ENCODE measurements around the gene IFFO2.
A peak's percentile ranks its signal among the peaks of the same experiment; 100 is the strongest.

The IFFO2 gene

GRCh38 chr1:18908911-18909771, 47.3 kb downstream of the IFFO2 start:
- Histone ChIP-seq H3K9ac (ENCODE audit: low read length) (no peak overlapping the region), H3K36me3 (ENCODE audit: insufficient read depth, low read length) (no peaks in the 10 kb centered on the region), H3K27me3 (ENCODE audit: insufficient read depth, low read length) (no peaks in the 10 kb centered on the region; the same call in 1 of the 2 replicates), H3K4me2 (ENCODE audit: low read length) (no peak overlapping the region), H3K4me3 (ENCODE audit: low read depth, low read length, poor library complexity, severe bottlenecking) (no peak overlapping the region), H4K20me1 (ENCODE audit: insufficient read depth, low read length) (no peaks in the 10 kb centered on the region), H2AFZ (ENCODE audit: low read length) (no peak overlapping the region), H3K9me2 (ENCODE audit: low read depth, low read length) (no peaks in the 10 kb centered on the region), H3K27ac (ENCODE audit: low read depth, low read length, poor library complexity, severe bottlenecking) (no peak overlapping the region), H3K9me3 (ENCODE audit: low read length) (no peaks in the 10 kb centered on the region), H3K4me1 (ENCODE audit: insufficient read depth, low read length, severe bottlenecking) (no peaks in the 10 kb centered on the region), H3K79me2 (ENCODE audit: insufficient read depth, low read length) (no peaks in the 10 kb centered on the region), H3F3A (ENCODE audit: insufficient read depth, low read length) (no peaks in the 10 kb centered on the region)
- TF ChIP-seq CTCF (IDR thresholded peaks at IDR 0.05; ENCODE audit: low read length), result no peak
- TF ChIP-seq EZH2 (IDR thresholded peaks at IDR 0.05; ENCODE audit: borderline replicate concordance, low read length), result no peak

GRCh38 chr1:18907917-18908845, 48.3 kb downstream of the IFFO2 start:
- H2AFZ ChIP-seq (ENCODE audit: low read length), result no peak overlapping the region
- no peaks in the 10 kb centered on the region for H3K9me3 ChIP-seq (ENCODE audit: low read length)
- no peaks in the 10 kb centered on the region for H3K79me2 ChIP-seq (ENCODE audit: insufficient read depth, low read length)
- H3K9ac ChIP-seq (ENCODE audit: low read length), result no peak overlapping the region
- no peak overlapping the region for H3K4me3 ChIP-seq (ENCODE audit: low read depth, low read length, poor library complexity, severe bottlenecking)
- no peaks in the 10 kb centered on the region for H3K9me2 ChIP-seq (ENCODE audit: low read depth, low read length)
- no peaks in the 10 kb centered on the region; the same call in 1 of the 2 replicates for H3K27me3 ChIP-seq (ENCODE audit: insufficient read depth, low read length)
- H3K36me3 ChIP-seq (ENCODE audit: insufficient read depth, low read length), result no peaks in the 10 kb centered on the region
- H3K4me2 ChIP-seq (ENCODE audit: low read length), result no peak overlapping the region
- H3K27ac ChIP-seq (ENCODE audit: low read depth, low read length, poor library complexity, severe bottlenecking), result no peak overlapping the region
- no peak for TF ChIP-seq EZH2 (IDR thresholded peaks at IDR 0.05; ENCODE audit: borderline replicate concordance, low read length)
- no peak for TF ChIP-seq CTCF (IDR thresholded peaks at IDR 0.05; ENCODE audit: low read length)
- no peaks in the 10 kb centered on the region for H3F3A ChIP-seq (ENCODE audit: insufficient read depth, low read length)
- no peaks in the 10 kb centered on the region for H4K20me1 ChIP-seq (ENCODE audit: insufficient read depth, low read length)
- no peaks in the 10 kb centered on the region for H3K4me1 ChIP-seq (ENCODE audit: insufficient read depth, low read length, severe bottlenecking)

- TF ChIP-seq EZH2 (IDR thresholded peaks at IDR 0.05; ENCODE audit: borderline replicate concordance, low read length), result no peak
- TF ChIP-seq CTCF (IDR thresholded peaks at IDR 0.05; ENCODE audit: low read length), result peak; percentile 93
- H4K20me1 ChIP-seq (ENCODE audit: insufficient read depth, low read length), result no peaks in the 10 kb centered on the region
- H3K27ac ChIP-seq (ENCODE audit: low read depth, low read length, poor library complexity, severe bottlenecking), result no peak overlapping the region
- H3K4me2 ChIP-seq (ENCODE audit: low read length), result no peak overlapping the region
- no peaks in the 10 kb centered on the region for H3K9me3 ChIP-seq (ENCODE audit: low read length)
- no peak overlapping the region for H3K9ac ChIP-seq (ENCODE audit: low read length)
- no peaks in the 10 kb centered on the region for H3K36me3 ChIP-seq (ENCODE audit: insufficient read depth, low read length)
- H3K27me3 ChIP-seq (ENCODE audit: insufficient read depth, low read length), result no peaks in the 10 kb centered on the region; the same call in 1 of the 2 replicates
- no peaks in the 10 kb centered on the region for H3F3A ChIP-seq (ENCODE audit: insufficient read depth, low read length)
- H3K4me1 ChIP-seq (ENCODE audit: insufficient read depth, low read length, severe bottlenecking), result no peaks in the 10 kb centered on the region
- no peaks in the 10 kb centered on the region for H3K79me2 ChIP-seq (ENCODE audit: insufficient read depth, low read length)
- no peak overlapping the region for H3K4me3 ChIP-seq (ENCODE audit: low read depth, low read length, poor library complexity, severe bottlenecking)
- H2AFZ ChIP-seq (ENCODE audit: low read length), result no peak overlapping the region
- no peaks in the 10 kb centered on the region for H3K9me2 ChIP-seq (ENCODE audit: low read depth, low read length)
These were observed 49.2 kb downstream of the IFFO2 start for GRCh38 chr1:18907021-18907916.

Data from OCI-LY1 (cell line).